OCI-LY1 (cell line): ENCODE results near the gene MARCKSL1.

Experiments used
- H2AFZ ChIP-seq: fragments of 200-600 bp; sonication (generic), shearing (Covaris generic); 2 replicates; pipeline ENCODE4 v1.6.0; 2014; ENCODE audit warnings: antibody characterized with exemption, mild to moderate bottlenecking, low read length
- H3F3A ChIP-seq: fragments of 200-600 bp; sonication (generic), shearing (Covaris generic); 2 replicates; pipeline ENCODE4 v1.6.0; 2014; ENCODE audit warnings: mild to moderate bottlenecking, antibody characterized with exemption, low read length, moderate library complexity; ENCODE audit not compliant: insufficient read depth
- H3K27ac ChIP-seq: fragments of 200-600 bp; sonication (generic); 2 replicates; pipeline ENCODE4 v1.5.1; 2014; ENCODE audit warnings: low read length, mixed run types, mild to moderate bottlenecking, low read depth; ENCODE audit not compliant: poor library complexity, severe bottlenecking
- H3K27me3 ChIP-seq: fragments of 200-600 bp; sonication (generic); 2 replicates; pipeline ENCODE4 v1.6.0; 2014; ENCODE audit warnings: antibody characterized with exemption, mild to moderate bottlenecking, low read length, moderate library complexity; ENCODE audit not compliant: insufficient read depth
- H3K36me3 ChIP-seq: fragments of 200-600 bp; sonication (generic); 2 replicates; pipeline ENCODE4 v1.6.1; 2014; ENCODE audit warnings: mild to moderate bottlenecking, antibody characterized with exemption, low read length, moderate library complexity, mixed read lengths; ENCODE audit not compliant: insufficient read depth
- H3K4me1 ChIP-seq: fragments of 200-600 bp; sonication (generic); 2 replicates; pipeline ENCODE4 v1.5.1; 2014; ENCODE audit warnings: mild to moderate bottlenecking, low read length, moderate library complexity; ENCODE audit not compliant: insufficient read depth, severe bottlenecking
- H3K4me2 ChIP-seq: fragments of 200-600 bp; sonication (generic), shearing (Covaris generic); 2 replicates; pipeline ENCODE4 v1.6.1; 2014; ENCODE audit warnings: low read length
- H3K4me3 ChIP-seq: fragments of 200-600 bp; sonication (generic); 2 replicates; pipeline ENCODE4 v1.5.1; 2014; ENCODE audit warnings: low read length, low read depth, mild to moderate bottlenecking, mixed read lengths; ENCODE audit not compliant: poor library complexity, severe bottlenecking
- H3K79me2 ChIP-seq: fragments of 200-600 bp; shearing (Covaris generic); 2 replicates; pipeline ENCODE4 v1.6.1; 2016; ENCODE audit warnings: mixed run types, low read length, mixed read lengths; ENCODE audit not compliant: insufficient read depth
- H3K9ac ChIP-seq: fragments of 200-600 bp; sonication (generic), shearing (Covaris generic); 2 replicates; pipeline ENCODE4 v1.6.1; 2014; ENCODE audit warnings: mild to moderate bottlenecking, low read length, mixed read lengths
- H3K9me2 ChIP-seq: fragments of 200-600 bp; sonication (generic), shearing (Covaris generic); 2 replicates; pipeline ENCODE4 v1.6.1; 2014; ENCODE audit warnings: low read depth, mild to moderate bottlenecking, low read length, mixed read lengths
- H3K9me3 ChIP-seq: fragments of 200-600 bp; shearing (Covaris generic); 2 replicates; pipeline ENCODE4 v1.6.1; 2014; ENCODE audit warnings: low read length, mixed read lengths
- H4K20me1 ChIP-seq: fragments of 200-600 bp; sonication (generic), shearing (Covaris generic); 2 replicates; pipeline ENCODE4 v1.6.0; 2016; ENCODE audit warnings: mild to moderate bottlenecking, low read length; ENCODE audit not compliant: insufficient read depth
- CTCF ChIP-seq: fragments of 200-600 bp; sonication (generic), shearing (Covaris generic); IDR thresholded peaks from 2 replicates; pipeline ENCODE4 v1.5.1; 2017; ENCODE audit warnings: mild to moderate bottlenecking, antibody characterized with exemption, low read length, moderate library complexity, mixed read lengths
- EZH2 ChIP-seq: fragments of 200-600 bp; sonication (generic), shearing (Covaris generic); IDR thresholded peaks from 2 replicates; pipeline ENCODE4 v1.8.0; 2017; ENCODE audit warnings: borderline replicate concordance, mixed run types, mild to moderate bottlenecking, antibody characterized with exemption, low read length, moderate library complexity, mixed read lengths

Gene MARCKSL1

GRCh38 chr1:32330558-32331151 lies 5.4 kb downstream of the MARCKSL1 start:
- Histone ChIP-seq H3K79me2 (peaks cover 7% of the 10 kb centered on the region; the same call in 1 of the 2 replicates), H3K36me3 (peaks cover 90% of the 10 kb centered on the region)

GRCh38 chr1:32329931-32330466 lies 6.0 kb downstream of the MARCKSL1 start:
- no peak overlapping the region for H3K4me2 ChIP-seq

More at GRCh38 chr1:32330558-32331151, 5.4 kb downstream of the MARCKSL1 start:
- no peak overlapping the region for H3K27ac ChIP-seq
- peaks cover 28% of the 10 kb centered on the region for H3K4me1 ChIP-seq
- no peak overlapping the region for H3K4me2 ChIP-seq
- H3K27me3 ChIP-seq, result no peaks in the 10 kb centered on the region
- H3K4me3 ChIP-seq, result no peak overlapping the region
- TF ChIP-seq CTCF (no peak), EZH2 (no peak)
- H3K9me2 ChIP-seq, result no peaks in the 10 kb centered on the region
- no peaks in the 10 kb centered on the region for H3K9me3 ChIP-seq
- H3K9ac ChIP-seq, result no peak overlapping the region
- peaks cover 15% of the 10 kb centered on the region for H3F3A ChIP-seq
- no peak overlapping the region for H2AFZ ChIP-seq
- no peaks in the 10 kb centered on the region for H4K20me1 ChIP-seq

GRCh38 chr1:32327204-32327603 lies 8.8 kb downstream of the MARCKSL1 start:
- Histone ChIP-seq H3K9me2 (no peaks in the 10 kb centered on the region), H3K27ac (no peak overlapping the region), H3F3A (0 out of 2 replicates have a peak, but pooled peaks cover 5% of the 10 kb centered on the region), H3K9me3 (no peaks in the 10 kb centered on the region), H2AFZ (no peak overlapping the region), H4K20me1 (no peaks in the 10 kb centered on the region), H3K4me1 (peaks cover 12% of the 10 kb centered on the region), H3K4me3 (no peak overlapping the region), H3K27me3 (no peaks in the 10 kb centered on the region), H3K9ac (no peak overlapping the region), H3K36me3 (peaks cover 98% of the 10 kb centered on the region), H3K4me2 (no peak overlapping the region), H3K79me2 (no peaks in the 10 kb centered on the region)
- TF ChIP-seq EZH2 (no peak), CTCF (no peak)

More at GRCh38 chr1:32329931-32330466, 6.0 kb downstream of the MARCKSL1 start:
- peaks cover 15% of the 10 kb centered on the region for H3F3A ChIP-seq
- H3K27me3 ChIP-seq, result no peaks in the 10 kb centered on the region
- peaks cover 27% of the 10 kb centered on the region for H3K4me1 ChIP-seq
- no peak overlapping the region for H2AFZ ChIP-seq
- no peak overlapping the region for H3K9ac ChIP-seq
- H3K9me2 ChIP-seq, result no peaks in the 10 kb centered on the region
- no peaks in the 10 kb centered on the region for H3K9me3 ChIP-seq
- TF ChIP-seq CTCF (no peak), EZH2 (no peak)
- H4K20me1 ChIP-seq, result no peaks in the 10 kb centered on the region
- peaks cover 4% of the 10 kb centered on the region; the same call in 1 of the 2 replicates for H3K79me2 ChIP-seq
- peaks cover 97% of the 10 kb centered on the region for H3K36me3 ChIP-seq
- no peak overlapping the region for H3K27ac ChIP-seq
- H3K4me3 ChIP-seq, result no peak overlapping the region
